Stomach (tissue), 4 donors: ENCODE measurements around the gene RNASE13.

Experiments
- EP300 ChIP-seq: sonication (generic); formaldehyde crosslinking; IDR thresholded peaks from one replicate; pipeline ENCODE4 v1.6.1; 2017; ENCODE audit warnings: antibody characterized with exemption
- POLR2A ChIP-seq, 4 donors: fragments of 450-650 bp; IDR thresholded peaks; one replicate each; pipeline ENCODE4 v1.6.1; 2016; ENCODE audit warnings: antibody characterized with exemption in 4 of 4, control low read depth in 2 of 4, mild to moderate bottlenecking in 1 of 4, moderate library complexity in 1 of 4
- POLR2AphosphoS5 ChIP-seq, 3 donors: sonication (generic); formaldehyde crosslinking; IDR thresholded peaks; one replicate each; pipeline ENCODE4 v1.6.1; 2016; ENCODE audit warnings: antibody characterized with exemption in 3 of 3
- TF ChIP-seq, protein P1 (sequence below), 7 experiments: fragments of 450-650 bp in 4 of 7; fragments of 200-600 bp in 3 of 7; sonication (generic) in 3 of 7; IDR thresholded peaks; one replicate each; pipeline ENCODE4 v1.5.1; 2016 to 2019; ENCODE audit warnings: antibody characterized with exemption in 7 of 7, control low read depth in 2 of 7, mild to moderate bottlenecking in 1 of 7

DNA sequence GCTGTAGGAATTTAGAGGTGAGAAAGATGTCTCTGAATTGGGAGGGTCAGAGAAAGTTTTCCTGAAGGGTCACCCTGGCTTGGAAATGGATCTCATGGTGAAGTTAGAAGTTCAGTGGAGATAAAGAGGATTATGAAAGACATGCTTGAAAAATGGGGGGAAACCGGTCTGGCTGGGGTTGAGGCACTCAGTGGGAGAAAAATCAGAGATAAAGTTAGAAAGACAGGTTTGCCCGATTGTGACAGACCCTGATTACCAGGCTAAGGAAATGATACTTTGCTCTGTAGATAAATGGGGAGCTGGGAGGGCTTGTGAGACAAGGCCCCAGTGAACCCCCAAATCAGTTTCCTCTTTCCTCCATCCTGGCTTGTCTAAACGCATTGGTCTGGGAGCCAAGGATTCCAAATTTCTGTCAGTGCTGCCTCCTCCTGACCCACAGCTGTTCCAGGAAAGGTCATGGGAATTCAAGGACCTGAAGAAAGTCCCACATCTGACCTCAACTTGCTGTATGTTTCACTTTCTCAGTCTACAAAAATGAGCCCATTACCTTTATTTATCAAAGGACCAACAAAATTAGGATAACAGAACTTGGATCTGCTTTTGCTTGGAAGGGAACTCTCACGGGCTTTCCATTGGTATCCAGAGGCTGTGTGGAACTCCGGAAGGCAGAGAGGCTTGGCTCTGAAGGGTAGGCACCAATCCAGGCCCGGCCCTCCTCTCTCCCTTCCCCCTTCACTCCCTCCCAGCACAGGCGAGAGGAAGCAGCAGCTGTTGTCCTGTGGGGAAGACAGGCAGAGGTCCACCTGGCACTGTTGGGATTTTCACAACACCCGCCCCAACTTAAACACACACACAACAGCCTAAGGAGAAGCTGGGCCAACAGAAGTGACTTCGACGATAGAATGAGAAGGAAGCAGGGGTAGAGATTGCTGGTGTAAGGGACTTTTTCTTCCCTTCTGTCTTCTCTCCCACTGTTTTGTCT, 4.1 kb upstream of the RNASE13 start:
- TF ChIP-seq POLR2A (IDR thresholded peaks at IDR 0.05) (no peak), POLR2AphosphoS5 (IDR thresholded peaks at IDR 0.05) (peak; percentile 32 to 62 (median 58)), EP300 (no peak)
- TF ChIP-seq, protein P1, sequence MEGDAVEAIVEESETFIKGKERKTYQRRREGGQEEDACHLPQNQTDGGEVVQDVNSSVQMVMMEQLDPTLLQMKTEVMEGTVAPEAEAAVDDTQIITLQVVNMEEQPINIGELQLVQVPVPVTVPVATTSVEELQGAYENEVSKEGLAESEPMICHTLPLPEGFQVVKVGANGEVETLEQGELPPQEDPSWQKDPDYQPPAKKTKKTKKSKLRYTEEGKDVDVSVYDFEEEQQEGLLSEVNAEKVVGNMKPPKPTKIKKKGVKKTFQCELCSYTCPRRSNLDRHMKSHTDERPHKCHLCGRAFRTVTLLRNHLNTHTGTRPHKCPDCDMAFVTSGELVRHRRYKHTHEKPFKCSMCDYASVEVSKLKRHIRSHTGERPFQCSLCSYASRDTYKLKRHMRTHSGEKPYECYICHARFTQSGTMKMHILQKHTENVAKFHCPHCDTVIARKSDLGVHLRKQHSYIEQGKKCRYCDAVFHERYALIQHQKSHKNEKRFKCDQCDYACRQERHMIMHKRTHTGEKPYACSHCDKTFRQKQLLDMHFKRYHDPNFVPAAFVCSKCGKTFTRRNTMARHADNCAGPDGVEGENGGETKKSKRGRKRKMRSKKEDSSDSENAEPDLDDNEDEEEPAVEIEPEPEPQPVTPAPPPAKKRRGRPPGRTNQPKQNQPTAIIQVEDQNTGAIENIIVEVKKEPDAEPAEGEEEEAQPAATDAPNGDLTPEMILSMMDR (IDR thresholded peaks at IDR 0.05), result peak in 1 of 7 experiments; percentile 13
